ENCODE data around the gene SPATA6. TPM values are rescaled to one million over a fixed set of nuclear protein-coding genes. Genes with fewer than 3 reads are reported as not detected.

Gene SPATA6
- total RNA-seq, 1 experiment from 2014 or later, result 4.2 TPM

DNA sequence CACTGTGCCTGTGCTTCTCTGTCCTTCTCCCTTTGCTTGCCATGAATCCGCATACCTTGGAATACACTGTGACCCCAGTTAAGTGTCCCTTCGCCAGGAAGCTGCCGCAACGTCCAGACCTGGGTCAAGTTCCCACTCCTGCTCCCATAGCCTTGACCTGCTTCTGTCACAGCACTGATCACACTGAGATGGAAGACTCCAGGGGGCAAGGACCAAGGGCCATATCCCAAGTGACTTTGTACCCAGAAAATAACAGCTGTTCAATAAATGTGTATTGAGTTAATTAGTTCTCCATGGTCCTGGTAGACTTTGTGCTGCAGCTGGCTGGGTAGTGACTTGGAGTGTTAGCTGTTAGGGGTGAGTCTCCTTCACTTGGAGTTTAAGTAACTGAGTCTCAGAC lies 223.6 kb downstream of the SPATA6 start:
- no peaks in the 10 kb centered on the region for H3K9me3 Mint-ChIP-seq (ENCODE audit: unreplicated experiment)
- ChIA-PET POLR2A (no interaction called here), CTCF (no interaction called here)
- H3K27ac Mint-ChIP-seq (ENCODE audit: low read depth, unreplicated experiment), result no peak overlapping the region
- no peak overlapping the region for H3K4me3 Mint-ChIP-seq (ENCODE audit: unreplicated experiment)
- no peaks in the 10 kb centered on the region for H3K4me1 Mint-ChIP-seq (ENCODE audit: insufficient read depth, unreplicated experiment)
- intact Hi-C loops (cut with micrococcal nuclease), result no loop called here
- TF ChIP-seq, protein P1, sequence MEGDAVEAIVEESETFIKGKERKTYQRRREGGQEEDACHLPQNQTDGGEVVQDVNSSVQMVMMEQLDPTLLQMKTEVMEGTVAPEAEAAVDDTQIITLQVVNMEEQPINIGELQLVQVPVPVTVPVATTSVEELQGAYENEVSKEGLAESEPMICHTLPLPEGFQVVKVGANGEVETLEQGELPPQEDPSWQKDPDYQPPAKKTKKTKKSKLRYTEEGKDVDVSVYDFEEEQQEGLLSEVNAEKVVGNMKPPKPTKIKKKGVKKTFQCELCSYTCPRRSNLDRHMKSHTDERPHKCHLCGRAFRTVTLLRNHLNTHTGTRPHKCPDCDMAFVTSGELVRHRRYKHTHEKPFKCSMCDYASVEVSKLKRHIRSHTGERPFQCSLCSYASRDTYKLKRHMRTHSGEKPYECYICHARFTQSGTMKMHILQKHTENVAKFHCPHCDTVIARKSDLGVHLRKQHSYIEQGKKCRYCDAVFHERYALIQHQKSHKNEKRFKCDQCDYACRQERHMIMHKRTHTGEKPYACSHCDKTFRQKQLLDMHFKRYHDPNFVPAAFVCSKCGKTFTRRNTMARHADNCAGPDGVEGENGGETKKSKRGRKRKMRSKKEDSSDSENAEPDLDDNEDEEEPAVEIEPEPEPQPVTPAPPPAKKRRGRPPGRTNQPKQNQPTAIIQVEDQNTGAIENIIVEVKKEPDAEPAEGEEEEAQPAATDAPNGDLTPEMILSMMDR (IDR thresholded peaks at IDR 0.05; ENCODE audit: unreplicated experiment), result no peak
- no peaks in the 10 kb centered on the region for H3K36me3 Mint-ChIP-seq (ENCODE audit: insufficient read depth, unreplicated experiment)
- no peaks in the 10 kb centered on the region for H3K27me3 Mint-ChIP-seq (ENCODE audit: insufficient read depth, unreplicated experiment)
- no TSS peak for BruUV-seq (replicated peaks)
- no peak for DNase-seq (ENCODE audit: unreplicated experiment)

DNA sequence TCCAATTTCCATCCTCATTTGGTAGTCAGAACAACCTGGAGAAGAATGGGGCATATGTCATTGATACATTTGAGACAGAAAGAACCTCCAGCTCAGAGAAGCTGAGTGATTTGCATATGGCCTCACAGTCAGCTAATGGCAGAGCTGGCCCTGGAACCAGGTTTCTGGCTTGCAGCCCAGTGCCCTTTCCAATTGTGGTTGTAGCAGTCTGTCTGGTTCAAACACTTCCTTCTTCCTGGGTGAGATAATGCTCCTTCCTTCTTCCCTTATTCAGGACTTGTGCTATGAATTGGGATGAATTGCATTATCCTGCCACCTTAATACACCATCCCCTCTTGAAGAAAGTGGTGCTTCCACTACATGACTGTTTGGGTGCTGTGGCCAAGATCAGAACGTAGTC lies 225.3 kb downstream of the SPATA6 start:
- H3K27ac Mint-ChIP-seq (ENCODE audit: low read depth, unreplicated experiment), result no peak overlapping the region
- intact Hi-C loops (cut with micrococcal nuclease), result no loop called here
- no TSS peak for BruUV-seq (replicated peaks)
- H3K36me3 Mint-ChIP-seq (ENCODE audit: insufficient read depth, unreplicated experiment), result no peaks in the 10 kb centered on the region
- TF ChIP-seq, protein P1 (IDR thresholded peaks at IDR 0.05; ENCODE audit: unreplicated experiment), result no peak
- POLR2A ChIA-PET, result no interaction called here
- H3K4me1 Mint-ChIP-seq (ENCODE audit: insufficient read depth, unreplicated experiment), result no peaks in the 10 kb centered on the region
- DNase-seq (ENCODE audit: unreplicated experiment), result peak; percentile 13
- no peak overlapping the region for H3K4me3 Mint-ChIP-seq (ENCODE audit: unreplicated experiment)
- H3K9me3 Mint-ChIP-seq (ENCODE audit: unreplicated experiment), result no peaks in the 10 kb centered on the region
- CTCF ChIA-PET, result no interaction called here
- H3K27me3 Mint-ChIP-seq (ENCODE audit: insufficient read depth, unreplicated experiment), result no peaks in the 10 kb centered on the region

Other genes with a start within 250 kb of the SPATA6 start
- gene SLC5A9, start 249.5 kb downstream of the SPATA6 start, total RNA-seq (2022), result not detected in 2 replicates

All from MCF 10A (cell line).